Measurements from ENCODE around the gene ERC1. TPM values are rescaled to one million over a fixed set of nuclear protein-coding genes. Genes with fewer than 3 reads are reported as not detected.

The ERC1 gene
- total RNA-seq, 1 experiment from 2014 or later = 39.4 TPM

DNA sequence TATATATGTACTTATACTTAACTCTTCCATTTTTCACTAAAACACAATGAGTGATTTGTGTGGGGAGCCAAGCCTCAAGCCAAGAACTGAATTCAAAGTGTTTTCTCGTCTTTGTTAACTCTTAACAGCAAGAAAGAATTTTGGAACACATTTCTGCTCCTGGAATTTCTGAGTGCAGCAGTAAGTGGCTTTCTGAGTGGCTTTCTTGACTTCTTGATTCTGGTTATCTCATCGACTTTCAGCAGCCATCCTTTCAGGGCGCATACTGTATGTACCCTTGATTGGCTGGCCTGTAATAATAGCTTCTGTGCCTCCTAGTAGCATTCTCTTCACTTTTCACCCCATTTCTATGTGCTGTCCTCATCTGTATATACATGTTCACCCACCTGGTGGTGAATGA is 446.0 kb downstream of the ERC1 start:
- DNase-seq = no peak
- CTCF ChIA-PET = no interaction called here
- BruUV-seq (replicated peaks) = no TSS peak
- TF ChIP-seq, protein P1, sequence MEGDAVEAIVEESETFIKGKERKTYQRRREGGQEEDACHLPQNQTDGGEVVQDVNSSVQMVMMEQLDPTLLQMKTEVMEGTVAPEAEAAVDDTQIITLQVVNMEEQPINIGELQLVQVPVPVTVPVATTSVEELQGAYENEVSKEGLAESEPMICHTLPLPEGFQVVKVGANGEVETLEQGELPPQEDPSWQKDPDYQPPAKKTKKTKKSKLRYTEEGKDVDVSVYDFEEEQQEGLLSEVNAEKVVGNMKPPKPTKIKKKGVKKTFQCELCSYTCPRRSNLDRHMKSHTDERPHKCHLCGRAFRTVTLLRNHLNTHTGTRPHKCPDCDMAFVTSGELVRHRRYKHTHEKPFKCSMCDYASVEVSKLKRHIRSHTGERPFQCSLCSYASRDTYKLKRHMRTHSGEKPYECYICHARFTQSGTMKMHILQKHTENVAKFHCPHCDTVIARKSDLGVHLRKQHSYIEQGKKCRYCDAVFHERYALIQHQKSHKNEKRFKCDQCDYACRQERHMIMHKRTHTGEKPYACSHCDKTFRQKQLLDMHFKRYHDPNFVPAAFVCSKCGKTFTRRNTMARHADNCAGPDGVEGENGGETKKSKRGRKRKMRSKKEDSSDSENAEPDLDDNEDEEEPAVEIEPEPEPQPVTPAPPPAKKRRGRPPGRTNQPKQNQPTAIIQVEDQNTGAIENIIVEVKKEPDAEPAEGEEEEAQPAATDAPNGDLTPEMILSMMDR (IDR thresholded peaks at IDR 0.05; ENCODE audit: unreplicated experiment) = no peak
- peaks cover 18% of the 10 kb centered on the region for H3K4me1 Mint-ChIP-seq (ENCODE audit: low read depth, unreplicated experiment)
- H3K4me3 Mint-ChIP-seq (ENCODE audit: low read depth, unreplicated experiment) = no peak overlapping the region
- no peaks in the 10 kb centered on the region for H3K36me3 Mint-ChIP-seq (ENCODE audit: insufficient read depth, unreplicated experiment)
- no peaks in the 10 kb centered on the region for H3K27me3 Mint-ChIP-seq (ENCODE audit: unreplicated experiment)
- no peaks in the 10 kb centered on the region for H3K9me3 Mint-ChIP-seq (ENCODE audit: low read depth, unreplicated experiment)
- intact Hi-C loops (cut with micrococcal nuclease; ENCODE audit: unreplicated experiment) = no loop called here
- no peak overlapping the region for H3K27ac Mint-ChIP-seq (ENCODE audit: unreplicated experiment)

DNA sequence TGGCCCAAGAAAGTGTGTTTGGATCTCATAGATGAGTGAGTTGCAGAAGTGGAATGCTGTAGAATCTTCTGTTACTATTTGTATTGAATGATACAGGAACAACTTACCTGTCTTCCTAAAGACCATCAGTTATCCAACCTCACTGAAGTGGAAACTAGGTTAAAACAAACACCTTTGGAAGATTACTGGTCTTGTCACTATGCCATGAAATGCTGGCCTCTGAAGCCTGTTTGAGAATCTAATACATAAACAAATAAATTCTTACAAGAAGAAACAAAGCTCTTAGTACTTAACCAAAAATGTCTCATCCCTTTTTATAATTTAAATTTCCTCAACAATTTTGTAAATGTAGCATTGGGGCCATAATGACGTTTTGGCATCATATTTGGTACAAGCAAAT is 448.2 kb downstream of the ERC1 start:
- TF ChIP-seq, protein P1 (IDR thresholded peaks at IDR 0.05; ENCODE audit: unreplicated experiment) = no peak
- Mint-ChIP-seq H3K4me3 (ENCODE audit: low read depth, unreplicated experiment) (no peak overlapping the region), H3K27me3 (ENCODE audit: unreplicated experiment) (no peaks in the 10 kb centered on the region), H3K4me1 (ENCODE audit: low read depth, unreplicated experiment) (peaks cover 18% of the 10 kb centered on the region), H3K9me3 (ENCODE audit: low read depth, unreplicated experiment) (no peaks in the 10 kb centered on the region), H3K36me3 (ENCODE audit: insufficient read depth, unreplicated experiment) (no peaks in the 10 kb centered on the region), H3K27ac (ENCODE audit: unreplicated experiment) (no peak overlapping the region)
- intact Hi-C loops (cut with micrococcal nuclease; ENCODE audit: unreplicated experiment) = no loop called here
- CTCF ChIA-PET = no interaction called here
- DNase-seq = no peak
- no TSS peak for BruUV-seq (replicated peaks)

DNA sequence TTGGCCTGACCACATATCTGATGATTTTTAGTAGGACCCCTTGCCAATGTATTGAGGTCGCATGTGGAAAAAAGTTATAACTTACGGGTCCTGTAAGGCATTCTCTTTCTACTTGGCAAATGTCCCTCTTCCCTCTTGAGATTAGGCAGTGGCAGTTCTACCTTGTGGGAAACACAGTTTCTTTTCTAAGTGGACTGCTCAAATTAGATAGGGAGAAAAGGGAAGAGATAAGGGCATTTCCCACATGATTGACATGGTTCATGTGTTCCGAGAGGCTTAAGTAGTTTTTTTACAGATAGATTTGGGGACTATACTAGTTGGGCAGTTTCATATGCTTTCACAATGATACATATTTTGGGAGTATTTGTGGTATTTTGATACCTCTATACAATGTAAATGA is 448.7 kb downstream of the ERC1 start:
- Mint-ChIP-seq H3K4me1 (ENCODE audit: low read depth, unreplicated experiment) (peaks cover 17% of the 10 kb centered on the region), H3K27ac (ENCODE audit: unreplicated experiment) (no peak overlapping the region), H3K27me3 (ENCODE audit: unreplicated experiment) (no peaks in the 10 kb centered on the region), H3K36me3 (ENCODE audit: insufficient read depth, unreplicated experiment) (no peaks in the 10 kb centered on the region), H3K9me3 (ENCODE audit: low read depth, unreplicated experiment) (no peaks in the 10 kb centered on the region), H3K4me3 (ENCODE audit: low read depth, unreplicated experiment) (no peak overlapping the region)
- intact Hi-C loops (cut with micrococcal nuclease; ENCODE audit: unreplicated experiment) = no loop called here
- BruUV-seq (replicated peaks) = no TSS peak
- TF ChIP-seq, protein P1 (IDR thresholded peaks at IDR 0.05; ENCODE audit: unreplicated experiment) = no peak
- no peak for DNase-seq
- CTCF ChIA-PET = no interaction called here

DNA sequence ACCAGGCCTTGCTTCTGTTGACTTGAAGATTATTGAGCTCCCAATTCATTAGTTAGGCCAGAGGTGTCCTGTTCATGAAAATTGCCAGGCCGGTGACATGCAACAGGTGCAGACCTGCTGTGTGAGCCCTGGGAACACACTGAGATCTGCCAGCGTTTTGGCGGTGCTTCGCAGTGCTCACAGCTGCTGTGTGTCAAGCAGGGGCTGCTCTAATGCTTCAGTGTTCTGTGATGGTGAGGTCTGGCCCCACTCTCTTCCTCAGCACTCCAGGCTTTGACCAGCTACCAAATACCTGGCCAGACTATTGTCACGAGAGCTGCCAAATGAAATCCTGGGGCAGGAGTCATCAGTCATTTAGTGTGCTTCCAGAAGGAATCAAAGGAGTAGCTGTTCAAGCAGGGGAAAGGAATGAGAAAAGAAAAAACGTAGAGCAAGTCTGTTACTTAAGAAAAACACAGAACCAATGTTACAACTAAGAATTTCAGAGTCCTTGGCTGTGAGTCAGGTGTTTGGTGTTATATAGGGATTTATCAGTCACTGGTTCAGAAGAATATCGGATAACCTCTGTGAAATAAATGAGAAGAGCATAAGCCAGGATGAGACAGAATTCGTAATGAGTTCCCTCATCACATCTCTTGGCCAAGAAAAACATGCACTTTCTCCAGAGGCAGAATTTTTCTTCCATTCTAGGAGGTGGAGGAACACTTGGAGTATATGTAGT is 452.6 kb downstream of the ERC1 start:
- no TSS peak for BruUV-seq (replicated peaks)
- no peaks in the 10 kb centered on the region for H3K9me3 Mint-ChIP-seq (ENCODE audit: low read depth, unreplicated experiment)
- H3K27ac Mint-ChIP-seq (ENCODE audit: unreplicated experiment) = no peak overlapping the region
- TF ChIP-seq, protein P1 (IDR thresholded peaks at IDR 0.05; ENCODE audit: unreplicated experiment) = no peak
- DNase-seq = no peak
- H3K4me3 Mint-ChIP-seq (ENCODE audit: low read depth, unreplicated experiment) = no peak overlapping the region
- no peaks in the 10 kb centered on the region for H3K36me3 Mint-ChIP-seq (ENCODE audit: insufficient read depth, unreplicated experiment)
- no peaks in the 10 kb centered on the region for H3K27me3 Mint-ChIP-seq (ENCODE audit: unreplicated experiment)
- intact Hi-C loops (cut with micrococcal nuclease; ENCODE audit: unreplicated experiment) = no loop called here
- H3K4me1 Mint-ChIP-seq (ENCODE audit: low read depth, unreplicated experiment) = no peaks in the 10 kb centered on the region
- CTCF ChIA-PET = no interaction called here
